PC-3 (cell line): Measurements from ENCODE around the gene PPP1R9B. TPM values are rescaled to one million over a fixed set of nuclear protein-coding genes. Genes with fewer than 3 reads are reported as not detected.

ENCODE experiments used
- ATAC-seq: fragments of 200-7000 bp; cut with Tn5 transposase; 2 replicates; pipeline ENCODE4 v1.9.1; 2020; ENCODE audit warnings: mild to moderate bottlenecking, moderate library complexity
- BruUV-seq: library from RNA; stranded (reverse); fragments of 400-500 nt; replicated peaks from 2 replicates; lab custom pipeline; 2021; lab: Mats Ljungman, UMichigan
- CTCF ChIA-PET: fragments of 300-600 bp; sonication (Branson Sonifier 250); formaldehyde crosslinking; loops from one replicate; lab custom pipeline; 2022; ENCODE audit warnings: antibody characterized with exemption; lab: Charles Lee
- POLR2A ChIA-PET: fragments of 300-600 bp; sonication (Branson Sonifier 250); formaldehyde crosslinking; loops from one replicate; lab custom pipeline; 2022; ENCODE audit warnings: antibody characterized with exemption; ENCODE audit not compliant: unreplicated experiment; lab: Charles Lee
- DNase-seq: peaks from one replicate; pipeline ENCODE4 v3.0.0-alpha.2; 2015
- H2AFZ ChIP-seq: fragments of 300-600 bp; sonication (generic); 2 replicates; pipeline ENCODE4 v1.6.0; 2016; ENCODE audit warnings: antibody characterized with exemption, low read length
- H3F3A ChIP-seq: fragments of 300-600 bp; sonication (generic); one replicate; pipeline ENCODE4 v1.6.0; 2017; ENCODE audit warnings: antibody characterized with exemption, low read length, control low read depth, mild to moderate bottlenecking; ENCODE audit not compliant: unreplicated experiment
- H3K27ac ChIP-seq: fragments of 300-600 bp; sonication (generic); 2 replicates; pipeline ENCODE4 v1.5.1; 2016; ENCODE audit warnings: mild to moderate bottlenecking, low read length
- H3K27me3 ChIP-seq: fragments of 300-600 bp; sonication (generic); 2 replicates; pipeline ENCODE4 v1.6.1; 2016; ENCODE audit warnings: low read length, mixed read lengths
- H3K36me3 ChIP-seq: fragments of 300-600 bp; sonication (generic); 2 replicates; pipeline ENCODE4 v1.6.1; 2016; ENCODE audit warnings: low read depth, mixed run types, low read length, mixed read lengths
- H3K4me1 ChIP-seq: fragments of 300-600 bp; sonication (generic); 2 replicates; pipeline ENCODE4 v1.5.1; 2016; ENCODE audit warnings: low read length; ENCODE audit not compliant: insufficient read depth
- H3K4me2 ChIP-seq: fragments of 300-600 bp; sonication (generic); 2 replicates; pipeline ENCODE4 v1.6.0; 2016; ENCODE audit warnings: low read length
- H3K4me3 ChIP-seq: fragments of 300-600 bp; sonication (generic); 2 replicates; pipeline ENCODE4 v1.5.1; 2016; ENCODE audit warnings: mild to moderate bottlenecking, low read length, mixed read lengths
- H3K79me2 ChIP-seq: fragments of 300-600 bp; sonication (generic); 2 replicates; pipeline ENCODE4 v1.6.1; 2017; ENCODE audit warnings: low read length, mixed read lengths
- H3K9ac ChIP-seq: fragments of 300-600 bp; sonication (generic); 2 replicates; pipeline ENCODE4 v1.6.0; 2016; ENCODE audit warnings: mild to moderate bottlenecking, low read length
- H3K9me2 ChIP-seq: fragments of 300-600 bp; sonication (generic); replicated peaks from 2 replicates; pipeline ENCODE4 v1.6.1; 2016; ENCODE audit warnings: mixed run types, low read length, mixed read lengths
- H3K9me3 ChIP-seq: fragments of 300-600 bp; sonication (generic); 2 replicates; pipeline ENCODE4 v1.6.1; 2016; ENCODE audit warnings: low read length, mixed read lengths
- H4K20me1 ChIP-seq: fragments of 300-600 bp; sonication (generic); 2 replicates; pipeline ENCODE4 v1.6.1; 2016; ENCODE audit warnings: low read length, mixed read lengths
- CTCF ChIP-seq: fragments of 300-600 bp; sonication (generic); conservative IDR thresholded peaks from 2 replicates; pipeline ENCODE4 v1.5.1; 2017; ENCODE audit warnings: antibody characterized with exemption, low read depth, mild to moderate bottlenecking, low read length
- EZH2 ChIP-seq: fragments of 300-600 bp; sonication (generic); IDR thresholded peaks from one replicate; pipeline ENCODE4 v1.6.1; 2017; ENCODE audit warnings: antibody characterized with exemption, mild to moderate bottlenecking, low read length; ENCODE audit not compliant: unreplicated experiment
- EZH2phosphoT487 ChIP-seq: fragments of 300-600 bp; sonication (generic); IDR thresholded peaks from 2 replicates; pipeline ENCODE4 v1.6.1; 2018; ENCODE audit warnings: mild to moderate bottlenecking, antibody characterized with exemption, low read length, borderline replicate concordance
- intact Hi-C: fragments of 100-400 bp; cut with micrococcal nuclease; formaldehyde crosslinking; loops from 2 replicates; pipeline ENCODE4 v1.9.0; 2023
- total RNA-seq: library from RNA; depleted of rRNA; stranded (reverse); fragments of >200 nt; gene quantifications from 2 replicates; pipeline ENCODE4 v1.2.3, GENCODE V29; 2014

PPP1R9B gene
- total RNA-seq, 1 experiment from 2014 or later, result 67.7 TPM

DNA sequence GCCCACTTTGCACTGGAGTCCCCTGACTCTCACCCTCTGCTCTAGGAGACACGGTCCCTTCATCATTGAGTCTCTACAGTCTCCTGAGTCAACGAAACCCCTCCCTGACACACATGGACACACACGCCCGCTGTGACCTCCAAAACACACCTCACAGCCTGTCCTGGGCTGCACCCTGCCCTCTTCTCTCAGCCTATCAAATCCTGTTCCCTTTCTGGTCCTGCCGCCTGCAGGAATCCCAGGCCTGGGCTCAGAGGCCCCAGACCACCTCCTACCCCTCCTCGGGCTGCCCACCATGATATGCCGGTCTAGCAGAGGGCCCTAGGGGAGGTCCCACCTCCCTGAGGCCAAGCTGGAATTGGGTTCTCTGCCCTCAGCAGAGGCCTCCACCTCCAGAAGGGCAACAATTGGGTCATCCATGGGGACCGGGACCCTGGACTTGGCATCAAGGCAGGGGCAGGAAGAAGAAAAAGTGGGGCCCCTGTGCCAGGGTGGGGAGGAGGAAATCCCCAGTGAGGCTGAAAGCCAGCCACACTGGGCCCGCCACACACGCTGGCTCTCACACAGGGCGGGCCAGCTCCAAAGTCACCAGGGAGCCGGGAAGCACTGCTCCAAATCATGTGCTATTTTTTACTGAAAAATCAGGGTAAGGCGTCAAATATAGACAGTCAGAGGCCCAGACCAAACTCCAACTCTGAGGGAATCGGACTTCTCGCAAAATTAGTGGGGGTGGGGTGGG, 3.4 kb downstream of the PPP1R9B start:
- POLR2A ChIA-PET, result interaction anchor here (0.6 kb wide), 1 partner anchor 102 kb away, joined by 3 read pairs; no protein-coding TSS in a partner anchor
- Histone ChIP-seq H2AFZ (no peak overlapping the region), H3K9me3 (no peaks in the 10 kb centered on the region), H3K27me3 (no peaks in the 10 kb centered on the region), H3K9me2 (no peaks in the 10 kb centered on the region), H3K4me1 (peaks cover 30% of the 10 kb centered on the region), H3K27ac (no peak overlapping the region), H4K20me1 (peaks cover 38% of the 10 kb centered on the region), H3K9ac (no peak overlapping the region), H3K4me3 (peak overlapping the region; percentile 90), H3F3A (no peaks in the 10 kb centered on the region), H3K79me2 (peaks cover 59% of the 10 kb centered on the region), H3K4me2 (peak overlapping the region; percentile 99), H3K36me3 (peaks cover 25% of the 10 kb centered on the region; the same call in 1 of the 2 replicates)
- no peak for DNase-seq
- intact Hi-C loops, result no loop called here
- TF ChIP-seq EZH2phosphoT487 (no peak), EZH2 (no peak), CTCF (no peak)
- BruUV-seq, result no TSS peak
- CTCF ChIA-PET, result no interaction called here
- ATAC-seq, result no peak

DNA sequence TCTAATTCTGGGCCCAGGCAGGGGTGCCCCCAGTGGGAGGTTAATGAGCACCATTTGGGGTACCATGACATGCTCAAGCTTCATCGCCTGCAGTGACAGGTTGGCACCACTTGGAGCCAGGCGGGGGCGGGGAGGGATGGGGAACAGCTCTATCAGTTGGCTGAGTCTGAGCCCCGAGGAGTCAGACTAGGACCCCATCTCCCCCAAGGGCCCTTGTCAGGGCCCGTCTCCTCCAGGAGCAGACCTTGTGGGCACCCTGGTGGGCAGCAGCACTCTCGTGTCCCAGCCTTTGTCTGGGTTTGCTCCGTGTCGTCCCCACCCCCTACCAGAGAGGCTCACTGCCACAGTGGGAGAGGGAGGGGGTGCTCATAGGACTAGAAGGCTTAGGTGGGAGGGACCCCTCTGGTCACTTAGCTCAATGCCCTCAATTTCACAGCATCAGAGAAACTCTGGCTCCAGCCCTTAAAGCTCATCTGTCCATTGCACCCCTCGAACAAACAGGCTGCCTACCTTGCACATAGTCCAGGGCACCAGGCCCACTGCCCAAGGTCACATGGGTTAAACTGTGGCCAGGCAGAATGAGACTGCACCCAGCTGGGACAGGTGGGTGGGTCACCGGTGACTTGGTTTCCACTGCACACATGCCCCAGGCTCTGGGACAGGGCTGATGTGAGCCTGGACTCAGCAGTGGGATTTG, 4.1 kb downstream of the PPP1R9B start:
- H3K9ac ChIP-seq, result no peak overlapping the region
- intact Hi-C loops, result no loop called here
- H3K27me3 ChIP-seq, result no peaks in the 10 kb centered on the region

More for the DNA sequence above, 4.1 kb downstream of the PPP1R9B start:
- Histone ChIP-seq H3K79me2 (peaks cover 59% of the 10 kb centered on the region), H3K9me3 (no peaks in the 10 kb centered on the region), H3K9me2 (no peaks in the 10 kb centered on the region), H4K20me1 (peaks cover 38% of the 10 kb centered on the region), H3K27ac (no peak overlapping the region), H3K4me2 (peak overlapping the region; percentile 99), H2AFZ (no peak overlapping the region), H3F3A (no peaks in the 10 kb centered on the region), H3K4me3 (peak overlapping the region; percentile 90; the same call in 1 of the 2 replicates), H3K36me3 (peaks cover 31% of the 10 kb centered on the region; the same call in 1 of the 2 replicates), H3K4me1 (peaks cover 26% of the 10 kb centered on the region)
- ATAC-seq (no peak), DNase-seq (no peak)
- POLR2A ChIA-PET, result no interaction called here
- BruUV-seq, result no TSS peak
- TF ChIP-seq CTCF (peak; percentile 14; the same call in 1 of the 2 replicates), EZH2phosphoT487 (no peak)
- CTCF ChIA-PET, result no interaction called here
